HepG2 (cell line): ENCODE measurements around the gene DHX16. TPM values are rescaled to one million over a fixed set of nuclear protein-coding genes. Genes with fewer than 3 reads are reported as not detected.
A peak's percentile ranks its signal among the peaks of the same experiment; 100 is the strongest.

Experiments used
- ADNP ChIP-seq: sonication (generic); formaldehyde crosslinking; IDR thresholded peaks from 2 replicates; pipeline ENCODE4 v1.4.0; 2020; ENCODE audit warnings: missing genetic modification reagents
- ARID2 ChIP-seq: sonication (generic); formaldehyde crosslinking; IDR thresholded peaks from 2 replicates; pipeline ENCODE4 v1.8.1; 2022; ENCODE audit warnings: mild to moderate bottlenecking, missing genetic modification reagents, borderline replicate concordance
- CAMTA2 ChIP-seq: sonication (generic); formaldehyde crosslinking; IDR thresholded peaks from 2 replicates; pipeline ENCODE4 v1.4.0; 2020; ENCODE audit warnings: mild to moderate bottlenecking, missing genetic modification reagents, borderline replicate concordance
- CBX5 ChIP-seq: sonication (generic); formaldehyde crosslinking; IDR thresholded peaks from 2 replicates; pipeline ENCODE4 v1.4.0; 2020; ENCODE audit warnings: missing genetic modification reagents, borderline replicate concordance
- E2F5 ChIP-seq: sonication (generic); formaldehyde crosslinking; conservative IDR thresholded peaks from 2 replicates; pipeline ENCODE4 v1.4.0; 2020; ENCODE audit warnings: missing genetic modification reagents
- ELF1 ChIP-seq: sonication (generic); formaldehyde crosslinking; IDR thresholded peaks from 2 replicates; pipeline ENCODE4 v1.4.0; 2020; ENCODE audit warnings: missing genetic modification reagents
- GATAD2A ChIP-seq: IDR thresholded peaks from 2 replicates; pipeline ENCODE4 v1.6.1; 2016
- HOMEZ ChIP-seq: IDR thresholded peaks from 2 replicates; pipeline ENCODE4 v1.6.1; 2016; ENCODE audit warnings: low read depth
- HOXA3 ChIP-seq: sonication (generic); formaldehyde crosslinking; IDR thresholded peaks from 2 replicates; pipeline ENCODE4 v1.5.0; 2020; ENCODE audit warnings: missing genetic modification reagents
- ISX ChIP-seq: sonication (generic); formaldehyde crosslinking; conservative IDR thresholded peaks from 2 replicates; pipeline ENCODE4 v1.5.0; 2020; ENCODE audit warnings: missing genetic modification reagents
- MAFF ChIP-seq: IDR thresholded peaks from 2 replicates; pipeline ENCODE4 v1.6.1; 2011; ENCODE audit warnings: low read depth, low read length, improper control_type of control experiment
- MEIS2 ChIP-seq: sonication (generic); formaldehyde crosslinking; IDR thresholded peaks from 2 replicates; pipeline ENCODE4 v1.9.0; 2021; ENCODE audit warnings: mild to moderate bottlenecking, missing genetic modification reagents
- PBX3 ChIP-seq: sonication (generic); formaldehyde crosslinking; IDR thresholded peaks from 2 replicates; pipeline ENCODE4 v1.8.1; 2023; ENCODE audit warnings: missing genetic modification reagents, inconsistent platforms, borderline replicate concordance
- SP140L ChIP-seq: sonication (generic); formaldehyde crosslinking; IDR thresholded peaks from 2 replicates; pipeline ENCODE4 v1.4.0; 2020; ENCODE audit warnings: missing genetic modification reagents, borderline replicate concordance
- TEAD2 ChIP-seq: sonication (generic); formaldehyde crosslinking; IDR thresholded peaks from 2 replicates; pipeline ENCODE4 v1.9.0; 2021; ENCODE audit warnings: missing genetic modification reagents
- WIZ ChIP-seq: sonication (generic); formaldehyde crosslinking; IDR thresholded peaks from 2 replicates; pipeline ENCODE4 v1.5.1; 2020; ENCODE audit warnings: mild to moderate bottlenecking, missing genetic modification reagents
- XBP1 ChIP-seq: sonication (generic); formaldehyde crosslinking; IDR thresholded peaks from 2 replicates; pipeline ENCODE4 v1.5.0; 2020; ENCODE audit warnings: missing genetic modification reagents
- ZBTB39 ChIP-seq: sonication (generic); formaldehyde crosslinking; IDR thresholded peaks from 2 replicates; pipeline ENCODE4 v1.5.0; 2020; ENCODE audit warnings: missing genetic modification reagents
- ZNF230 ChIP-seq: sonication (generic); formaldehyde crosslinking; IDR thresholded peaks from 2 replicates; pipeline ENCODE4 v1.4.0; 2020; ENCODE audit warnings: mild to moderate bottlenecking, missing genetic modification reagents
- ZNF543 ChIP-seq: sonication (generic); formaldehyde crosslinking; IDR thresholded peaks from 2 replicates; pipeline ENCODE4 v1.4.0; 2020; ENCODE audit warnings: mild to moderate bottlenecking, missing genetic modification reagents
- ZNF569 ChIP-seq: sonication (generic); formaldehyde crosslinking; IDR thresholded peaks from 2 replicates; pipeline ENCODE4 v1.5.0; 2020; ENCODE audit warnings: mild to moderate bottlenecking, missing genetic modification reagents, moderate library complexity, borderline replicate concordance
- ZNF740 ChIP-seq: sonication (generic); formaldehyde crosslinking; IDR thresholded peaks from 2 replicates; pipeline ENCODE4 v1.4.0; 2020; ENCODE audit warnings: missing genetic modification reagents
- polyA plus RNA-seq, 8 experiments: library from polyadenylated mRNA; depleted of rRNA in 3 of 8; stranded (reverse) in 7 of 8; unstranded in 1 of 8; fragments of >200 nt; fragmentation: Illumina TruSeq in 4 of 8; extraction: Trizol in 4 of 8; gene quantifications; 2 replicates each; pipeline versions ENCODE4 v1.2.1 to v1.2.3, GENCODE V29; 2011 to 2016; ENCODE audit warnings: low read depth in 4 of 8, missing spikeins in 1 of 8, mixed read lengths in 1 of 8; ENCODE audit not compliant: insufficient read depth in 1 of 8
- total RNA-seq, 5 experiments: library from RNA; depleted of rRNA; stranded (reverse); fragments of >200 nt; fragmentation: Illumina TruSeq; extraction: Trizol; gene quantifications; 2 replicates each; pipeline ENCODE4 v1.2.3, GENCODE V29; 2016; ENCODE audit warnings: low read depth in 1 of 5

DHX16 gene
- total and polyA plus RNA-seq, 2 of the 13 experiments (the other 11 are each of a cell fraction or from before 2014, with no cell fraction given) = 57.0 to 58.5 TPM

- TF ChIP-seq ZBTB39 (no peak), HOMEZ (CRISPR knock-in tag) (no peak), ZNF740 (0 out of 2 replicates have a peak, but pooled peaks have one; percentile 5), CBX5 (CRISPR knock-in tag) (no peak), TEAD2 (peak; percentile 70; the same call in 1 of the 2 replicates), ZNF230 (CRISPR knock-in tag) (no peak), SP140L (no peak), PBX3 (CRISPR knock-in tag) (no peak), XBP1 (CRISPR knock-in tag) (no peak), ZNF569 (CRISPR knock-in tag) (no peak), ISX (CRISPR knock-in tag) (no peak), WIZ (CRISPR knock-in tag) (no peak), GATAD2A (CRISPR knock-in tag) (no peak), E2F5 (no peak), ARID2 (peak; percentile 76; the same call in 1 of the 2 replicates), MAFF (no peak), ADNP (CRISPR knock-in tag) (no peak), CAMTA2 (CRISPR knock-in tag) (no peak), MEIS2 (no peak), HOXA3 (CRISPR knock-in tag) (no peak), ELF1 (CRISPR knock-in tag) (0 out of 2 replicates have a peak, but pooled peaks have one; percentile 12), ZNF543 (CRISPR knock-in tag) (no peak)
Observed at GRCh38 chr6:30614044-30614842, 58.6 kb downstream of the DHX16 start (continued).
